ENCODE results near the gene KAT14. TPM values are rescaled to one million over a fixed set of nuclear protein-coding genes. Genes with fewer than 3 reads are reported as not detected.
"Not testable (repeated sequence)": the region's sequence is repeated elsewhere in the genome, so short reads cannot be mapped to it uniquely, and the experiment has no call there.

KAT14 gene
- total RNA-seq, 2 experiments from 2014 or later = 8.5 to 9.4 TPM

- H3K36me3 Mint-ChIP-seq (ENCODE audit: low read depth) = no peaks in the 10 kb centered on the region
- H3K27ac Mint-ChIP-seq = no peak overlapping the region
- DNase-seq (no peak), ATAC-seq (ENCODE audit: poor library complexity) (no peak)
- H3K36me3 ChIP-seq (ENCODE audit: insufficient read depth, low read length) = no peaks in the 10 kb centered on the region
- no peaks in the 10 kb centered on the region for H3K9me3 Mint-ChIP-seq
- intact Hi-C loops (cut with DNase I, micrococcal nuclease) = no loop called here
- H3K27me3 ChIP-seq (ENCODE audit: control insufficient read depth in 1 of 2, insufficient read depth in 2 of 2, low read length in 2 of 2) = no peaks in the 10 kb centered on the region
- TF ChIP-seq, protein P1, sequence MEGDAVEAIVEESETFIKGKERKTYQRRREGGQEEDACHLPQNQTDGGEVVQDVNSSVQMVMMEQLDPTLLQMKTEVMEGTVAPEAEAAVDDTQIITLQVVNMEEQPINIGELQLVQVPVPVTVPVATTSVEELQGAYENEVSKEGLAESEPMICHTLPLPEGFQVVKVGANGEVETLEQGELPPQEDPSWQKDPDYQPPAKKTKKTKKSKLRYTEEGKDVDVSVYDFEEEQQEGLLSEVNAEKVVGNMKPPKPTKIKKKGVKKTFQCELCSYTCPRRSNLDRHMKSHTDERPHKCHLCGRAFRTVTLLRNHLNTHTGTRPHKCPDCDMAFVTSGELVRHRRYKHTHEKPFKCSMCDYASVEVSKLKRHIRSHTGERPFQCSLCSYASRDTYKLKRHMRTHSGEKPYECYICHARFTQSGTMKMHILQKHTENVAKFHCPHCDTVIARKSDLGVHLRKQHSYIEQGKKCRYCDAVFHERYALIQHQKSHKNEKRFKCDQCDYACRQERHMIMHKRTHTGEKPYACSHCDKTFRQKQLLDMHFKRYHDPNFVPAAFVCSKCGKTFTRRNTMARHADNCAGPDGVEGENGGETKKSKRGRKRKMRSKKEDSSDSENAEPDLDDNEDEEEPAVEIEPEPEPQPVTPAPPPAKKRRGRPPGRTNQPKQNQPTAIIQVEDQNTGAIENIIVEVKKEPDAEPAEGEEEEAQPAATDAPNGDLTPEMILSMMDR (IDR thresholded peaks at IDR 0.05) = no peak
- no peak overlapping the region for H3K27ac ChIP-seq (ENCODE audit: low read depth in 1 of 2, low read length in 2 of 2)
- no peaks in the 10 kb centered on the region for H3K4me1 ChIP-seq (ENCODE audit: insufficient read depth, low read length)
- no peak overlapping the region for H3K4me3 ChIP-seq (ENCODE audit: low read length)
- peaks cover 0 to 4% of the 10 kb centered on the region in 2 experiments for H3K9me3 ChIP-seq (ENCODE audit: control insufficient read depth in 1 of 2, insufficient read depth in 1 of 2, low read length in 2 of 2)
- CTCF ChIA-PET = no interaction called here
- POLR2A ChIA-PET = no interaction called here
- H3K27me3 Mint-ChIP-seq = peaks cover 19% of the 10 kb centered on the region
- no peaks in the 10 kb centered on the region for H3K4me1 Mint-ChIP-seq (ENCODE audit: low read depth)
- H3K4me3 Mint-ChIP-seq = no peak overlapping the region
These were observed 88.0 kb downstream of the KAT14 start for GRCh38 chr20:18225632-18226031.

DNA sequence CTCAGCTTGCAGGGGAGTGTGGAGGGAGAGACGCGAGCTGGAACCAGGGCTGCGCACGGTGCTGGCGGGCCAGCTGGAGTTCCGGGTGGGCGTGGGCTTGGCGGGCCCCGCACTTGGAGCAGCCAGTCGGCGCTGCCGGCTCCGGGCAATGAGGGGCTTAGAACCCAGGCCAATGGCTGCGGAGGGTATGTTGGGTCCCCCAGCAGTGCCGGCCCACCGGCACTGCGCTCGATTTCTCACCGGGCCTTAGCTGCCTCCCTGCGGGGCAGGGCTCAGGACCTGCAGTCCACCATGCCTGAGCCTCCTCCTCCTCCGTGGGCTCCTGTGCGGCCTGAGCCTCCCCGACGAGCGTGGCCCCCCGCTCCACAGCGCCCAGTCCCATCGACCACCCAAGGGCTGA lies 89.1 kb downstream of the KAT14 start:
- POLR2A ChIA-PET; intact Hi-C loops (cut with DNase I, micrococcal nuclease); H3K9me3 ChIP-seq (ENCODE audit: control insufficient read depth in 1 of 2, insufficient read depth in 1 of 2, low read length in 2 of 2); H3K27me3 ChIP-seq (ENCODE audit: control insufficient read depth in 1 of 2, insufficient read depth in 2 of 2, low read length in 2 of 2); H3K27ac ChIP-seq (ENCODE audit: low read depth in 1 of 2, low read length in 2 of 2); H3K27ac Mint-ChIP-seq; DNase-seq; H3K36me3 ChIP-seq (ENCODE audit: insufficient read depth, low read length); CTCF ChIA-PET; H3K4me1 Mint-ChIP-seq (ENCODE audit: low read depth); H3K36me3 Mint-ChIP-seq (ENCODE audit: low read depth); H3K4me1 ChIP-seq (ENCODE audit: insufficient read depth, low read length); H3K9me3 Mint-ChIP-seq; H3K4me3 Mint-ChIP-seq; H3K4me3 ChIP-seq (ENCODE audit: low read length); ATAC-seq (ENCODE audit: poor library complexity): not testable (repeated sequence)
- peaks cover 15% of the 10 kb centered on the region for H3K27me3 Mint-ChIP-seq

- no peaks in the 10 kb centered on the region for H3K4me1 Mint-ChIP-seq (ENCODE audit: low read depth)
- intact Hi-C loops (cut with DNase I, micrococcal nuclease) = no loop called here
- peaks cover 27% of the 10 kb centered on the region for H3K27me3 Mint-ChIP-seq
- Histone ChIP-seq H3K9me3 (ENCODE audit: control insufficient read depth in 1 of 2, insufficient read depth in 1 of 2, low read length in 2 of 2) (peaks cover 0 to 3% of the 10 kb centered on the region in 2 experiments), H3K36me3 (ENCODE audit: insufficient read depth, low read length) (no peaks in the 10 kb centered on the region), H3K27me3 (ENCODE audit: control insufficient read depth in 1 of 2, insufficient read depth in 2 of 2, low read length in 2 of 2) (peaks cover 3 to 7% of the 10 kb centered on the region in 2 experiments), H3K27ac (ENCODE audit: low read depth in 1 of 2, low read length in 2 of 2) (no peak overlapping the region), H3K4me1 (ENCODE audit: insufficient read depth, low read length) (no peaks in the 10 kb centered on the region), H3K4me3 (ENCODE audit: low read length) (no peak overlapping the region)
- ATAC-seq (ENCODE audit: poor library complexity) (no peak), DNase-seq (no peak)
- TF ChIP-seq, protein P1 (IDR thresholded peaks at IDR 0.05) = no peak
- no peak overlapping the region for H3K4me3 Mint-ChIP-seq
- CTCF ChIA-PET = no interaction called here
- peaks cover 6% of the 10 kb centered on the region for H3K9me3 Mint-ChIP-seq
- POLR2A ChIA-PET = no interaction called here
- no peaks in the 10 kb centered on the region for H3K36me3 Mint-ChIP-seq (ENCODE audit: low read depth)
- H3K27ac Mint-ChIP-seq = no peak overlapping the region
These were observed 95.8 kb downstream of the KAT14 start for GRCh38 chr20:18233408-18233943.

Other genes with a start within 250 kb of the KAT14 start
- 10 to 100 TPM; 58.3 to 60.3 TPM for gene SNX5, start 169.1 kb upstream of the KAT14 start, total RNA-seq
- 1 to 10 TPM; 4.5 to 4.6 TPM for gene MGME1, start 168.8 kb upstream of the KAT14 start, total RNA-seq
- not detected for gene OVOL2, start 79.9 kb upstream of the KAT14 start, total RNA-seq
- gene PET117, start within 50 bp of the KAT14 start, total RNA-seq = 10 to 100 TPM; 13.6 to 14.6 TPM
- 1 to 10 TPM; 3.3 to 4.1 TPM for gene ZNF133, start 150.7 kb downstream of the KAT14 start, total RNA-seq